ENCODE results near the gene RNF213.

DNA sequence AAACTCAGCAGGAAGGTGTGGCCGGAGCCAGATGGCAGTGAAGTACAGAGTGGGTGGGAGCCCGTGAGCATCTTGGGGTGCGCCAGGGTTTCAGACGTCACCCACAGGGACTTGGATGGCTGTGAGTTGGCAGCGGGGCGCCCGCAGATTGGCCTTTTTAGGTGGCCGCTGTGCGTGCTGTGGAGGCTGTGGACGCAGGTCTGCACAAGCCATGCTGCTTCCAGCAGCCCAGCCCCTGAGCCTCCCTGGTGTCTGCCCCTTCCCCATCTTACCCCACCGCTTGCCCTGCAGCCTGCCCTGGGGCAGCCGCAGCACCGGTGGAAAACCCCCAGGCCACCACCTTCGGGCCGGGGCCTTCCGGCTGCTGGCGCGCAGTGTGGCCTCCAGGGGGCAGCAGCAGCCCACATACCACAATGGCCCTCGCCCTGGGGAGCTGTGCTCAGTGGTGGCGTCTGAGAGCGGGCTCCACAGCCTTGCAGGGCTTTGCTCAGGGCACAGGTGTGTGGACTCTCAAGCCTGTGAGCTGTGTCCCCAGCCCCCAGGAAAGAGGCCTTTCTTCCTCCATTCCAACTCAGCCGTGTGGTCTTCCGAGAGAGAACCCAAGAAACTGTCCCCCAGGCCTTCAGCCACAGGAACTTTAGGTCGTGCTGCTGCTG, 166.1 kb downstream of the RNF213 start:
- TF ChIP-seq POLR2AphosphoS5 (IDR thresholded peaks at IDR 0.05; ENCODE audit: low read depth), result no peak
- peak; percentile 64 for TF ChIP-seq CTCF (IDR thresholded peaks at IDR 0.05; ENCODE audit: insufficient read depth, low read length)
- no peak for TF ChIP-seq REST (IDR thresholded peaks at IDR 0.05; ENCODE audit: insufficient replicate concordance, low read depth)
- no peak for TF ChIP-seq GABPA (IDR thresholded peaks at IDR 0.05; ENCODE audit: low read depth)
